ENCODE data around the gene MYO18B.

The MYO18B gene

DNA sequence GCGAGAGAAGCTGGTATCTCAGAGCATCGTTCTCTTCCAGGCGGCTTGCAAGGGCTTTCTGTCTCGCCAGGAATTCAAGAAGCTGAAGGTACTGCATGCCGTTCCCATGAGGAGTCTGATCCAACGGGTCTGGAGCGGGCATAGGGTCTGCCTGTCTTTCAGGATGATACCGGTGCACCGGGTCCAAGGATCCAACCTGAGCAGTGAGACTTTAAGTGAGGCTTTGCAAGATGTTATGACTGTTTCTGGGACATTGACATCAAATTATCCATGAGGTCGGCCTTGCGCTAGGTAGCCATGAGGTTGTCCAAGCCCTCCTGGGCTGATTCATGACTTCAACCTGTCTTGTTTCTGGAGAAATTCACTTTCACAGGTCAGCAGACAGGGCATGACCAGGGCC lies 132.3 kb downstream of the MYO18B start:
- DNase-seq: no peak

GRCh38 chr22:25875461-25875860 lies 133.5 kb downstream of the MYO18B start:
- DNase-seq: no peak

- no peak for DNase-seq
These were observed 134.9 kb downstream of the MYO18B start for GRCh38 chr22:25876871-25877270.

- DNase-seq: no peak
These were observed 136.9 kb downstream of the MYO18B start for GRCh38 chr22:25878933-25879332.

DNA sequence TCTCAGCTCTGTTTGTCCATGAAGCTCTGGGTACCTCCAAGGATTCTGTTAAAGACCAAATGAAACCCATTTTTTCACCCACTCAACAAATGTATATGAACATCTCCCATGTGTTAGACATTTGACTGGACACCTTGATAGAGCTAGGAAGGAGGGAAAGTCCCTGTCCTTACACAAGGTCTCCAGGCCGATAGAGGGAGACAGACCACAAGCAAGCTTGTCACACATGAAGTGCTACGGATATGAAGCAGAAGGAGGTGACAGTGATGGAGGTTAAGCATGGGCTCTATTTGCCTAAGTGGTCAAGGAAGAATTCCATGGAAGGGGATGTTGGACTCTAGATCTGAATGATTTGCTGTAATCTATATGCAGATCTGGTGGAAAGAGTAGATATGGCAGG lies 138.5 kb downstream of the MYO18B start:
- no peak for DNase-seq

GRCh38 chr22:25881210-25881755 lies 139.3 kb downstream of the MYO18B start:
- DNase-seq: no peak

DNA sequence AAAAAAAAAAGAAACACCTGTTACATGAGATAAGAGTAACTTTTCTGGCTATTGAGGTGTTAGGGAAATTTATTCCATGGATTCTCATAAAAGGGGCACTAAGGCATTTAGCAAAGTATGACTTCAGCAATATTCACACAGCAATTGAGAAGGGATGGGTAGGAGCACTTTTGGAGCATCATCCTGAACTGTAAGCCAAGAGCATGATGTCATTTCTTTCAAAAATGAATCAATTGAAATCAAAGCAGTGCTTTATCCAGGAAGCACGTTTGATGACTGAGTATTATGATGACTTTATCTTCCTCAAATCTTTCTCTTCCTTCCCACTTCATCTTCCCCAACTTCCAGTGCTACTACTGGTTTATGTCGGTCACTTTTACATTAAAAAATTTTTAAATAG lies 140.4 kb downstream of the MYO18B start:
- no peak for DNase-seq

DNA sequence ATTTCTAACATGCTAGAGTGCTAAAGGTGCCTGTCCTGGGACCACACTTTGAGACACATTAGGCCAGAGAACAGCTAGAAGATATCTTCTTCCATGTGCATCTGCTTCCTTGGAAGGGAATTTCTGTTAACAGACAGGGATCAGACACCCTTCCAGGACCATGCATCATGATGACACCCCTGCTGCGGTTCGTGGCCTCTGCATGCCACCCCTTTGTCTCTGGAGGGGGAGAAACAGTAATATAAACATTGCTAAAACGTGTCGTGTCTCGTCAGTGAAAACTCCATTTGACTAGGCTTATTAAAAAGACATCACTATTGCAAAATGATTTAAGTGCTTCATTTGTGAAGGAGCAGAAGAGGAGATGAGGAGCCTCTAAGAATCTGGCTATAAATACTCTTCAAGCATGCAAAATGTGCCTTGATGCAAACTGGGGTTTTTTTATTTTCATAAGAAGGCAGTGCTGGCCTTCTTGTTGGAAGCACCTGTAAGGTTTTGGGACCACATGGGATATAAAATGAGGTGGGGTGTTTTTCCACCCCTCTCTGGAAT lies 141.6 kb downstream of the MYO18B start:
- no peak for DNase-seq

GRCh38 chr22:25884121-25884520 lies 142.1 kb downstream of the MYO18B start:
- no peak for DNase-seq

GRCh38 chr22:25888399-25889054 lies 146.5 kb downstream of the MYO18B start:
- no peak for DNase-seq

DNA sequence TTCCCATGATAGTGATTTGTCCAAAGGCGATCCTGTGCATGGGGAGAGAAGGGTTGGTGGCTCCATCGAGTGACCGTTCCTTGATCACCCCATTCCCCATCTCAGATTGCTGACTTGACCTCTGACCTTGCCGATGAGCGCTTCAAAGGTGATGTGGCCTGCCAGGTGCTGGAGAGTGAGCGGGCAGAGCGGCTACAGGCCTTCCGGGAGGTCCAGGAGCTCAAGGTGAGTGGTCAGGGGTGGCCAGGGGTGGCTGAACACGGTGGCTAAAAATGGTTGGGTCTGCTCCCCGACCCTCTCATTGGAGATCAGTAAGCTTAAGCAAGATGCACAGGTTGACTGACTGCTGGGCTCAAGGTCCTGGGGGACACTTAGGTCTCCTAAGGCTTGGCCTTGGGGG lies 148.7 kb downstream of the MYO18B start:
- DNase-seq: no peak

- no peak for DNase-seq
These were observed 150.7 kb downstream of the MYO18B start for GRCh38 chr22:25892678-25893077.

- DNase-seq: no peak
These were observed 153.7 kb downstream of the MYO18B start for GRCh38 chr22:25895678-25896077.

DNA sequence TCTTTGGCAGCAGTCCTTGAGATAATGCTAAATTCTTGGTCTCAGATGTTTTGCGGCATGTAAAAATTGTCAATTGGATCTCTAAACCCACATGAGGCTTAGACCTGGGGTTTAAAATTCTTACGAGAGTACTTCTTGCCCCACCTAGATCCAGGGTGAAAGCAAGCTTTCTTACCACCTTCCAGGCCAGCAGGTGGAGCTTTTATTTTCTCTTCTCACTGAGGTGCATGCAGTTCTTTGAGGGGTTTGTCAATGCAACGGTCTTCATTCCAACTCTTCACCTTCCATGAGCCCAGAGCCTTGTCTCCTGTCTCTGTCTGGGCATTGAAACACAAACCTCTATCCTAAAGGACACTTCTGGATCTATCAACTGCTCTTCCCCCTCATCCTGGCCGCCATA lies 154.1 kb downstream of the MYO18B start:
- no peak for DNase-seq

- DNase-seq: no peak
These were observed 154.6 kb downstream of the MYO18B start for GRCh38 chr22:25896592-25896991.

GRCh38 chr22:25898707-25899365 lies 156.8 kb downstream of the MYO18B start:
- DNase-seq: peak; percentile 21

DNA sequence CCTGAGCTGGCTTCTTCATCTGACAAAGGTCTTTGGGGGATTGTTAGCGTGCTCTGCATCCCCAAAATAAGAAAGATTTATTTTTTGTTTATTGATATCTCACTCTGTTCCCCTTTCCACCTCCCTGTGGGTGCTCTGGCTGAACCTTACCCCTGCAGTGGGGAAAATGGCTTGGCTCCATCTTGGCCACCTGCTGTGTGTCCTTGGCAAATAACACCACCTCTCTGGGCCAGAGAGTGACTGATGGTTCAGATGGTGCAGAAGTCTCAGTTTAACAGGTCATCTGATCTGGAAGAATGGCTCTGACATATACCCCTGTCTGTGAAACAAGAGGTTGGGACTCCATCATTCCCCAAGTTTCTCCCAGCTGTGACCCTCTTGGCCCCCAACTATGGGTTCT lies 157.6 kb downstream of the MYO18B start:
- DNase-seq: no peak

- no peak for DNase-seq
These were observed 158.4 kb downstream of the MYO18B start for GRCh38 chr22:25900390-25900789.

GRCh38 chr22:25900880-25901279 lies 158.9 kb downstream of the MYO18B start:
- DNase-seq: no peak

DNA sequence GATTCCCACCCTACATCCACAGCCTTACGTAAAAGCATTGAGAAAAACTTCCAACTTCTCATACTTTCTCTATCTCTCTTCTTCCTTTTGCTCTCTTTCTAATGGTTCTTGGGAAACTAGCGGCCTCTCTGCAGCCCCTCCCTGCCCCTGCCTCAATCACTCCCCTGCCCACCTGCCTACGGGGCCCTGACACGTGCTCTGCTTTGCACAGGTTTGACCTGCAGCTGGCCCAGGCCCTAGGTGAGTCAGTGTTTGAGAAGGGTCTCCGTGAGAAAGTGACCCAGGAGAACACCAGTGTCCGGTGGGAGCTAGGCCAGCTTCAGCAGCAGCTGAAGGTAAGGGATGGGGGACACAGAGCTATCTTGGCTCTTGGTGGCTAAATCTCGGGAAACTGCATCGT lies 160.4 kb downstream of the MYO18B start:
- no peak for DNase-seq

DNA sequence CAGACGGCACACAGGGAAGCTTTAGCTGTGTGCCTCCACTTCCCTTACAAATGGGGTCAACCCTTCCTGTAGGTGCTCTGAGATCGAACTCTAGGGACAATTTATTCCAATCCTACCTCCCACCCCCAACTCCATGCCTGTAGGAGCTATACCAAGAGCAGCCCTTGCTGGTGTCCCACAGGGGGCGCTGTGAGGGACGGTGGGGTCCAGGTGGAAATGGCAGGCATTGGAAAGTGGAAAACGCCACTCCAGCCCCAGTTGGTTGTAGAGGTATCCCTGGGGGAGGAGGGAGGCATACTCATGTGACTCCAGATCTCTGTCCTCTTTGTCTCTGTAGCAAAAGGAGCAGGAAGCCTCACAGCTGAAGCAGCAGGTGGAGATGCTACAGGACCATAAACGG lies 161.3 kb downstream of the MYO18B start:
- DNase-seq: no peak

DNA sequence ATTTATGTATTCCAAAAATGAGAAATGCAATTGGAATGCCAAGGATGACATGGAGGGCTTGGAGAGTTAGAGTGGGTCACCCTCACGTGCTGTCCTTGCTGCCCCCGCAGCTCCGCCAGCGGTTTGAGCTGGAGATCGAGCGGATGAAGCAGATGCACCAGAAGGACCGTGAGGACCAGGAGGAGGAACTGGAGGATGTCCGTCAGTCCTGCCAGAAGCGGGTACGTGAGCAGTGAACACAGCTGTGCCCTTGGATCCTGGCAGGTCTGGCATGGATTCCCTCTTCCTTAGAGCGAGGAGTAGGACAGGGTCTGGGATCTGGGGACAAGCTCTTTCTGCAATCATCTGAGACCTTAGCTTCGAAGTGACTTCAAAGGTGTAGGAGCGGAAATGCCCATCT lies 166.2 kb downstream of the MYO18B start:
- no peak for DNase-seq

DNA sequence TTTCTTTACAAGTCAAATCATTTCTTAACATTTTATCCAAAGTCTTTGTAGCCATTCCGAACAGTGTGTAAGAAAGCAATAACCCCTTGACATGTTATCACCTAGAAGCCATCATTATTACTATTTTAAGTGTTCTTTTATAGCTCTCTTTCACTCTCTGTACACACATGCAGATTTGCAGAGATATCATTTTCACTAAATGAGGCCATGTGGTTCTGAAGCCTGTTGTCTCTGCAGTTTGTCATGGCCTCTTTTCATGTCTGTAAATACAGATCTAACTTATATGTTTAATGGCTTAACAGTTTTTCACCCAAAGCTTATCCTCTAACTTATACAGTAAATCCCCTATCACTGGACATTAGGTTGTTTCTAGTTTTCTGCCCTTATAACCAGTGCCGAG lies 166.8 kb downstream of the MYO18B start:
- no peak for DNase-seq

DNA sequence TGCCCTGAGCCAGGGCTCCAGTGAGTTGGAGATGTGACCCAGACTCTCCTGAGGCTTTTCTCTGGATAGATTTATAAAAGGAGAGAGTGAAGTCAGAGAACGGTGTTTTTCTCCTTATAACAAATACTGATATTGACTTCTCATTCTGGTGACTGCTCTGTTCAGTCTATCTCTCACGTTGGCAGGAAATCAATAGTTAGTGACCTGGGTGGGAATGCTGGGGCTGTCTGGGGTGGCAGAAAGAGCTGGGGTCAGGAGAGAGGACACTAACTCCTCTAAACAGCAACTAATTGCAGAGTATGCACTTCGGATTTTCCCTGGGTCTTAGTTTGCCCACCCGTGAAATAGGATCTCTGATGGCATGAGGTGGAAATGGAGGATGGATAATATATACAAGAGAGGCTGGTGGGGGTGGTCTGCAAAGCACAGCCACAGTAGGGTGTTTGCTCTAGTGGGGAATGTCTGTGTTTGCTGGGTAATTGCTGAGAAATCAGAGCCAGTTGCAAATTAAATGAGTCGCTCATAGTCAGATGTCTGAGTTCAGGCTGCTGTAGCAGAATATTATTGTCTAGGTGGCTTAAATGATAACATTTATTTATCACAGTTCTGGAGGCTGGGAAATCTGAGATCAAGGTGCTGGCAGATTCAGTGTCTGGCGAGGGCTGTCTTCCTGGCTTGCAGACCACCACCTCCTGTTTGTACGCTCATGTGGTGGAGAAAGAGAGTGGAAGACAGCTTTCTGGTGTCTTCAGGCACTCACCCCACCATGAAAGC lies 167.8 kb downstream of the MYO18B start:
- no peak for DNase-seq
